Naive thymus-derived CD4-positive, alpha-beta T cell (primary cell): ENCODE data around the gene KHDC1L. TPM values are rescaled to one million over a fixed set of nuclear protein-coding genes. Genes with fewer than 3 reads are reported as not detected.
"Not testable (repeated sequence)": the region's sequence is repeated elsewhere in the genome, so short reads cannot be mapped to it uniquely, and the experiment has no call there.

ENCODE experiments used
- ATAC-seq: fragments of 150-1000 bp; cut with Tn5 transposase; 2 replicates; pipeline ENCODE4 v1.10.0; 2021; ENCODE audit warnings: mild to moderate bottlenecking, moderate library complexity
- CTCF ChIA-PET: fragments of 350-600 bp; sonication (Branson Sonifier 250); formaldehyde crosslinking; loops from one replicate; lab custom pipeline; 2021; ENCODE audit warnings: antibody characterized with exemption; lab: Charles Lee
- POLR2A ChIA-PET: fragments of 350-600 bp; sonication (Branson Sonifier 250); formaldehyde crosslinking; loops from one replicate; lab custom pipeline; 2021; ENCODE audit warnings: antibody characterized with exemption, inconsistent platforms; lab: Charles Lee
- DNase-seq, 9 donors: peaks; one replicate each; pipeline versions ENCODE4 v3.0.0 to v3.0.0-alpha.2; 2020 to 2022; ENCODE audit warnings: mixed read lengths in 1 of 9
- H3K27ac ChIP-seq: one replicate; pipeline ENCODE4 v1.7.0; 2013; ENCODE audit warnings: mild to moderate bottlenecking, low read depth, low read length, moderate library complexity
- H3K27me3 ChIP-seq, 2 donors: one replicate each; pipeline ENCODE4 v1.7.0; 2013; ENCODE audit warnings: low read length in 2 of 2, mild to moderate bottlenecking in 2 of 2, moderate library complexity in 2 of 2; ENCODE audit not compliant: control insufficient read depth in 2 of 2, insufficient read depth in 2 of 2
- H3K36me3 ChIP-seq, 3 experiments: 1 replicate in 2 of 3; 2 replicates in 1 of 3; pipeline ENCODE4 v1.7.0; 2013; ENCODE audit warnings: low read length in 3 of 3, mild to moderate bottlenecking in 3 of 3, moderate library complexity in 1 of 3; ENCODE audit not compliant: insufficient read depth in 3 of 3, control insufficient read depth in 2 of 3
- H3K4me1 ChIP-seq, 2 donors: one replicate each; pipeline ENCODE4 v1.7.0; 2013; ENCODE audit warnings: low read length in 2 of 2, mild to moderate bottlenecking in 2 of 2, moderate library complexity in 1 of 2; ENCODE audit not compliant: control insufficient read depth in 2 of 2, insufficient read depth in 2 of 2
- H3K4me3 ChIP-seq: 2 replicates; pipeline ENCODE4 v1.7.0; 2013; ENCODE audit warnings: mild to moderate bottlenecking, low read length
- H3K9me3 ChIP-seq, 3 experiments: 1 replicate in 2 of 3; 2 replicates in 1 of 3; pipeline ENCODE4 v1.7.0; 2013; ENCODE audit warnings: low read length in 3 of 3; ENCODE audit not compliant: control insufficient read depth in 2 of 3
- H3K27ac Mint-ChIP-seq, 9 donors: one replicate each; pipeline ENCODE4 v1.8.0; 2020 to 2022; ENCODE audit warnings: mixed read lengths in 9 of 9, mild to moderate bottlenecking in 8 of 9, moderate library complexity in 5 of 9, inconsistent platforms in 2 of 9
- H3K27me3 Mint-ChIP-seq, 5 donors: one replicate each; pipeline ENCODE4 v1.8.0; 2021 to 2022; ENCODE audit warnings: mixed read lengths in 5 of 5, mild to moderate bottlenecking in 1 of 5
- H3K36me3 Mint-ChIP-seq, 5 donors: one replicate each; pipeline ENCODE4 v1.8.0; 2020 to 2022; ENCODE audit warnings: mixed read lengths in 5 of 5, mild to moderate bottlenecking in 3 of 5, inconsistent platforms in 1 of 5
- H3K4me1 Mint-ChIP-seq, 7 donors: one replicate each; pipeline ENCODE4 v1.8.0; 2020 to 2022; ENCODE audit warnings: mixed read lengths in 7 of 7, mild to moderate bottlenecking in 3 of 7, inconsistent platforms in 1 of 7
- H3K4me3 Mint-ChIP-seq, 10 donors: one replicate each; pipeline ENCODE4 v1.8.0; 2020 to 2022; ENCODE audit warnings: mild to moderate bottlenecking in 10 of 10, mixed read lengths in 10 of 10, moderate library complexity in 6 of 10, inconsistent platforms in 2 of 10
- H3K9me3 Mint-ChIP-seq, 11 donors: one replicate each; pipeline ENCODE4 v1.8.0; 2020 to 2022; ENCODE audit warnings: mixed read lengths in 11 of 11, mild to moderate bottlenecking in 4 of 11, inconsistent platforms in 1 of 11, moderate library complexity in 1 of 11
- intact Hi-C, 2 donors: fragments of 100-400 bp; cut with micrococcal nuclease; formaldehyde crosslinking; loops; one replicate each; pipeline ENCODE4 v1.15.1; 2023
- polyA plus RNA-seq, 2 donors: library from polyadenylated mRNA; unstranded; fragments of 300-500 nt; fragmentation: Illumina TruSeq; gene quantifications; one replicate each; pipeline ENCODE4 v1.2.3, GENCODE V29; 2021
- total RNA-seq, 6 experiments: library from RNA in 5 of 6; stranded (reverse) in 5 of 6; gene quantifications; 1 replicate in 5 of 6; 2 replicates in 1 of 6; pipeline ENCODE4 v1.2.3 and lab custom pipeline; 2021 to 2026

Gene KHDC1L
- total RNA-seq (not detected), polyA plus RNA-seq (not detected), total RNA-seq (lab: John Stamatoyannopoulos, UW) (not detected)

- H3K9me3 ChIP-seq: no peaks in the 10 kb centered on the region
- no peaks in the 10 kb centered on the region for H3K36me3 Mint-ChIP-seq
- no peak within 1 kb of the TSS for H3K27ac Mint-ChIP-seq
- no peaks in the 10 kb centered on the region for H3K27me3 Mint-ChIP-seq
- H3K4me3 Mint-ChIP-seq: no peak within 1 kb of the TSS
- no peaks in the 10 kb centered on the region for H3K4me1 ChIP-seq
- H3K27ac ChIP-seq: no peak within 1 kb of the TSS
- no peaks in the 10 kb centered on the region for H3K36me3 ChIP-seq
- CTCF ChIA-PET: no interaction called here
- ATAC-seq (no peak), DNase-seq (no peak)
- H3K4me3 ChIP-seq: no peak within 1 kb of the TSS
- H3K4me1 Mint-ChIP-seq: no peaks in the 10 kb centered on the region
- POLR2A ChIA-PET: no interaction called here
- intact Hi-C loops: no loop called here
- no peaks in the 10 kb centered on the region for H3K27me3 ChIP-seq
- no peaks in the 10 kb centered on the region for H3K9me3 Mint-ChIP-seq
These were observed at the start of gene KHDC1L for GRCh38 chr6:73225396-73225795. Gene KHDC1L (minus strand): TSS chr6:73225496. CDS start chr6:73225408, 88 bp downstream.

- H3K9me3 Mint-ChIP-seq, POLR2A ChIA-PET, intact Hi-C loops: not testable (repeated sequence)
These were observed 44.0 kb upstream of the KHDC1L start for GRCh38 chr6:73269296-73269695.

GRCh38 chr6:73268896-73269295 lies 43.6 kb upstream of the KHDC1L start:
- H3K4me3 ChIP-seq, H3K4me1 ChIP-seq, H3K9me3 ChIP-seq, H3K9me3 Mint-ChIP-seq, H3K27me3 Mint-ChIP-seq, H3K27ac ChIP-seq, H3K27me3 ChIP-seq, H3K36me3 ChIP-seq, CTCF ChIA-PET, H3K4me3 Mint-ChIP-seq, ATAC-seq, intact Hi-C loops, POLR2A ChIA-PET, DNase-seq, H3K27ac Mint-ChIP-seq: not testable (repeated sequence)
- peaks cover 0 to 25% (median 8%) of the 10 kb centered on the region in 5 donors for H3K36me3 Mint-ChIP-seq
- H3K4me1 Mint-ChIP-seq: peaks cover 11 to 28% (median 24%) of the 10 kb centered on the region in 7 donors

More at GRCh38 chr6:73269296-73269695, 44.0 kb upstream of the KHDC1L start:
- CTCF ChIA-PET, H3K9me3 ChIP-seq, DNase-seq, H3K27me3 ChIP-seq, H3K27ac Mint-ChIP-seq, H3K4me3 Mint-ChIP-seq, H3K4me3 ChIP-seq, H3K27me3 Mint-ChIP-seq, H3K4me1 ChIP-seq, H3K27ac ChIP-seq, ATAC-seq, H3K36me3 ChIP-seq: not testable (repeated sequence)
- peaks cover 0 to 23% (median 11%) of the 10 kb centered on the region in 5 donors for H3K36me3 Mint-ChIP-seq
- peaks cover 7 to 24% (median 20%) of the 10 kb centered on the region in 7 donors for H3K4me1 Mint-ChIP-seq

GRCh38 chr6:73264446-73264845 lies 39.1 kb upstream of the KHDC1L start:
- no peaks in the 10 kb centered on the region for H3K27me3 ChIP-seq
- no peaks in the 10 kb centered on the region for H3K9me3 ChIP-seq
- intact Hi-C loops: loop anchor here (5.0 kb wide), 3 partner anchors 183 to 852 kb away; partner anchors contain the start of gene MTO1 (in 1 of the 2)
- no peaks in the 10 kb centered on the region for H3K9me3 Mint-ChIP-seq
- ChIA-PET POLR2A (interaction anchor here (1.3 kb wide), 1 partner anchor 389 kb away, joined by 3 read pairs; no protein-coding TSS in a partner anchor), CTCF (interaction anchor here (0.6 to 1.4 kb wide), 2 partner anchors 66 to 174 kb away, joined by 3 to 4 read pairs; no protein-coding TSS in a partner anchor)
- no peak overlapping the region for H3K27ac ChIP-seq
- no peak overlapping the region for H3K4me3 ChIP-seq
- H3K4me3 Mint-ChIP-seq: peak overlapping the region; percentile 56 to 92 (median 82)
- peak overlapping the region; percentile 8 to 81 (median 28) for H3K27ac Mint-ChIP-seq
- peaks cover 12 to 15% of the 10 kb centered on the region in 2 donors for H3K4me1 ChIP-seq
- ATAC-seq (no peak), DNase-seq (no peak)
- H3K36me3 ChIP-seq: no peaks in the 10 kb centered on the region
- no peaks in the 10 kb centered on the region for H3K27me3 Mint-ChIP-seq
- H3K36me3 Mint-ChIP-seq: peaks cover 0 to 25% (median 5%) of the 10 kb centered on the region in 5 donors
- H3K4me1 Mint-ChIP-seq: peaks cover 20 to 40% (median 37%) of the 10 kb centered on the region in 7 donors

GRCh38 chr6:73263570-73263909 lies 38.2 kb upstream of the KHDC1L start:
- no peak for ATAC-seq
- H3K4me1 Mint-ChIP-seq: peaks cover 18 to 40% (median 35%) of the 10 kb centered on the region in 7 donors
- intact Hi-C loops: loop anchor here (2.0 to 5.0 kb wide), 4 partner anchors 184 to 851 kb away; partner anchors contain the start of gene MTO1 (in 1 of the 2)

GRCh38 chr6:73262671-73263569 lies 37.6 kb upstream of the KHDC1L start, which contains the start of gene KHDC1:
Gene KHDC1 (minus strand): TSS chr6:73263196. CDS start chr6:73242517, 20,679 bp downstream.
- peaks cover 12 to 15% of the 10 kb centered on the region in 2 donors for H3K4me1 ChIP-seq
- H3K27me3 ChIP-seq: no peaks in the 10 kb centered on the region
- DNase-seq (peak; percentile 24 to 67 (median 55)), ATAC-seq (peak; percentile 87)
- H3K9me3 ChIP-seq: no peaks in the 10 kb centered on the region
- intact Hi-C loops: loop anchor here (2.0 to 5.0 kb wide), 4 partner anchors 184 to 851 kb away; partner anchors contain the start of gene MTO1 (in 1 of the 2)
- peaks cover 18 to 40% (median 35%) of the 10 kb centered on the region in 7 donors for H3K4me1 Mint-ChIP-seq
- H3K4me3 Mint-ChIP-seq: peak within 1 kb of the TSS; percentile 76 to 92 (median 86)
- H3K27ac Mint-ChIP-seq: peak within 1 kb of the TSS; percentile 64 to 89 (median 81)
- H3K9me3 Mint-ChIP-seq: no peaks in the 10 kb centered on the region
- H3K27ac ChIP-seq: peak within 1 kb of the TSS; percentile 69
- H3K4me3 ChIP-seq: peak within 1 kb of the TSS; percentile 88
- no peaks in the 10 kb centered on the region for H3K27me3 Mint-ChIP-seq
- ChIA-PET POLR2A (interaction anchor here (1.0 to 1.6 kb wide), 3 partner anchors 19 to 646 kb away, joined by 3 to 5 read pairs (median 3); no protein-coding TSS in a partner anchor), CTCF (interaction anchor here (0.6 to 1.4 kb wide), 2 partner anchors 17 to 68 kb away, joined by 3 to 4 read pairs; no protein-coding TSS in a partner anchor)
- peaks cover 0 to 23% (median 5%) of the 10 kb centered on the region in 5 donors for H3K36me3 Mint-ChIP-seq
- H3K36me3 ChIP-seq: no peaks in the 10 kb centered on the region

More at GRCh38 chr6:73263570-73263909, 38.2 kb upstream of the KHDC1L start:
- Mint-ChIP-seq H3K27ac (peak overlapping the region in 8 of 9 donors; percentile 32 to 81 (median 60)), H3K27me3 (no peaks in the 10 kb centered on the region), H3K4me3 (peak overlapping the region; percentile 76 to 92 (median 84)), H3K36me3 (peaks cover 0 to 25% (median 5%) of the 10 kb centered on the region in 5 donors), H3K9me3 (no peaks in the 10 kb centered on the region)
- Histone ChIP-seq H3K4me3 (peak overlapping the region; percentile 88), H3K27me3 (no peaks in the 10 kb centered on the region), H3K36me3 (no peaks in the 10 kb centered on the region), H3K27ac (peak overlapping the region; percentile 69), H3K9me3 (no peaks in the 10 kb centered on the region), H3K4me1 (peaks cover 12 to 15% of the 10 kb centered on the region in 2 donors)
- ChIA-PET POLR2A (interaction anchor here (1.3 kb wide), 1 partner anchor 390 kb away, joined by 3 read pairs; no protein-coding TSS in a partner anchor), CTCF (interaction anchor here (0.6 to 1.4 kb wide), 2 partner anchors 17 to 67 kb away, joined by 3 to 4 read pairs; no protein-coding TSS in a partner anchor)
- DNase-seq: no peak
